A549 (cell line): Measurements from ENCODE around the gene PITPNM3.

Experiments
- CHD2 ChIP-seq: fragments of 150-350 bp; IDR thresholded peaks from 2 replicates; pipeline ENCODE4 v1.6.1; 2014; ENCODE audit warnings: low read length; ENCODE audit not compliant: partially characterized antibody
- GATA3 ChIP-seq: IDR thresholded peaks from 2 replicates; pipeline ENCODE4 v1.6.1; 2012; ENCODE audit warnings: borderline replicate concordance
- JUNB ChIP-seq: fragments of >200 bp; sonication (Bioruptor Twin); formaldehyde crosslinking; IDR thresholded peaks from 2 replicates; pipeline ENCODE4 v1.6.1; 2016
- MYC ChIP-seq: IDR thresholded peaks from 2 replicates; pipeline ENCODE4 v1.6.1; 2012; ENCODE audit warnings: mild to moderate bottlenecking, inconsistent platforms, low read length, improper control_type of control experiment, borderline replicate concordance
- POLR2A ChIP-seq: IDR thresholded peaks from 2 replicates; pipeline ENCODE4 v1.6.1; 2012; ENCODE audit warnings: mild to moderate bottlenecking, low read length
- RAD21 ChIP-seq, 2 experiments: fragments of >200 bp in 1 of 2; sonication (Bioruptor Twin) in 1 of 2; formaldehyde crosslinking in 1 of 2; IDR thresholded peaks in 1 of 2; conservative IDR thresholded peaks in 1 of 2; 2 replicates in 1 of 2; 3 replicates in 1 of 2; pipeline ENCODE4 v1.6.1; 2012 to 2018; ENCODE audit warnings: inconsistent platforms in 1 of 2
- TP53 ChIP-seq: fragments of 250-450 bp; sonication (Bioruptor Pico); IDR thresholded peaks from 2 replicates; pipeline ENCODE4 v1.5.0; 2021; ENCODE audit warnings: mild to moderate bottlenecking, moderate library complexity
- ZC3H11A ChIP-seq: fragments of 450-650 bp; IDR thresholded peaks from 2 replicates; pipeline ENCODE4 v1.6.1; 2014; ENCODE audit warnings: antibody characterized with exemption, mild to moderate bottlenecking
- TF ChIP-seq, protein P1 (sequence below): fragments of >200 bp; sonication (Bioruptor Twin); formaldehyde crosslinking; IDR thresholded peaks from 3 replicates; pipeline ENCODE4 v1.5.1; 2016
- TF ChIP-seq, protein P2 (sequence below): IDR thresholded peaks from 2 replicates; pipeline ENCODE4 v1.6.1; 2012
- TF ChIP-seq, protein P3 (sequence below): fragments of 450-650 bp; IDR thresholded peaks from 2 replicates; pipeline ENCODE4 v1.6.1; 2014; ENCODE audit warnings: antibody characterized with exemption

DNA sequence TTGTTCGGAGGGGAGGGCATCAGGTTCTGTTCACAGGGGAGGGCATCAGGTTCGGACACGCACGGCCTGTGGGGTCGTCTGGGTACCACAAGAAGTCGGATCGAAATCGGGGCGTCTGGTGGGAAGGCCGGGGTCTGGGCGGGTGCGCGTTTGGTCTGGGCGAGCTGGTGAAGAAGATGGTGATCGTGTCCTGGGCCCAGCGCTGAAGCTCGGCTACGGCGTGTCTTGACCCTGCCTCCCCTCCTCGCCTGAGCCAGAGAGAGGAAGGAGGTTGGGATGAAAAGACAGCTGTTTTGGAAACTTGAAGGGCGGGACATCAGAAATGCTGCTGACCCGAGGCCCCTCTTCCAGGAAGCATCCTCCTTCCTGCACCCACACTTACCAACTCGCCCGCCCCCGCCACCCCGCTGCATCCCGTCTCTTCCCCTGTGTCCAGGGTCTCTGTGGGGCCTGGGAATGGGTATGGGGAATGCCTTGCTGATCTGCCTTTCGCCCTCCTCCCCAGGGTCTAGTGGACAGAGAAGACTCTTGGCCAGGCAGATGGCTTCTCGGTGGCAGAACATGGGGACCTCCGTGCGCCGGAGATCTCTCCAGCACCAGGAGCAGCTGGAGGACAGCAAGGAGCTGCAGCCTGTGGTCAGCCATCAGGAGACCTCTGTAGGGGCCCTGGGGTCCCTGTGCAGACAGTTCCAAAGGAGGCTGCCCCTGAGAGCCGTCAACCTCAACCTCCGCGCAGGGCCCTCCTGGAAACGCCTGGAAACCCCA lies 111.6 kb downstream of the PITPNM3 start:
- TF ChIP-seq GATA3 (no peak), TP53 (CRISPR knock-in tag) (no peak), MYC (no peak), POLR2A (no peak), CHD2 (no peak), JUNB (no peak), ZC3H11A (no peak), RAD21 (conservative IDR thresholded peaks at IDR 0.05 in 1 of 2, IDR thresholded peaks at IDR 0.05 in 1 of 2) (no peak)
- TF ChIP-seq, protein P1, sequence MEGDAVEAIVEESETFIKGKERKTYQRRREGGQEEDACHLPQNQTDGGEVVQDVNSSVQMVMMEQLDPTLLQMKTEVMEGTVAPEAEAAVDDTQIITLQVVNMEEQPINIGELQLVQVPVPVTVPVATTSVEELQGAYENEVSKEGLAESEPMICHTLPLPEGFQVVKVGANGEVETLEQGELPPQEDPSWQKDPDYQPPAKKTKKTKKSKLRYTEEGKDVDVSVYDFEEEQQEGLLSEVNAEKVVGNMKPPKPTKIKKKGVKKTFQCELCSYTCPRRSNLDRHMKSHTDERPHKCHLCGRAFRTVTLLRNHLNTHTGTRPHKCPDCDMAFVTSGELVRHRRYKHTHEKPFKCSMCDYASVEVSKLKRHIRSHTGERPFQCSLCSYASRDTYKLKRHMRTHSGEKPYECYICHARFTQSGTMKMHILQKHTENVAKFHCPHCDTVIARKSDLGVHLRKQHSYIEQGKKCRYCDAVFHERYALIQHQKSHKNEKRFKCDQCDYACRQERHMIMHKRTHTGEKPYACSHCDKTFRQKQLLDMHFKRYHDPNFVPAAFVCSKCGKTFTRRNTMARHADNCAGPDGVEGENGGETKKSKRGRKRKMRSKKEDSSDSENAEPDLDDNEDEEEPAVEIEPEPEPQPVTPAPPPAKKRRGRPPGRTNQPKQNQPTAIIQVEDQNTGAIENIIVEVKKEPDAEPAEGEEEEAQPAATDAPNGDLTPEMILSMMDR = no peak
- TF ChIP-seq, protein P2, sequence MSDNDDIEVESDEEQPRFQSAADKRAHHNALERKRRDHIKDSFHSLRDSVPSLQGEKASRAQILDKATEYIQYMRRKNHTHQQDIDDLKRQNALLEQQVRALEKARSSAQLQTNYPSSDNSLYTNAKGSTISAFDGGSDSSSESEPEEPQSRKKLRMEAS = no peak
- TF ChIP-seq, protein P3, sequence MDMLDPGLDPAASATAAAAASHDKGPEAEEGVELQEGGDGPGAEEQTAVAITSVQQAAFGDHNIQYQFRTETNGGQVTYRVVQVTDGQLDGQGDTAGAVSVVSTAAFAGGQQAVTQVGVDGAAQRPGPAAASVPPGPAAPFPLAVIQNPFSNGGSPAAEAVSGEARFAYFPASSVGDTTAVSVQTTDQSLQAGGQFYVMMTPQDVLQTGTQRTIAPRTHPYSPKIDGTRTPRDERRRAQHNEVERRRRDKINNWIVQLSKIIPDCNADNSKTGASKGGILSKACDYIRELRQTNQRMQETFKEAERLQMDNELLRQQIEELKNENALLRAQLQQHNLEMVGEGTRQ = no peak
